HCT116 (cell line): ENCODE data around the gene ZNF605. TPM values are rescaled to one million over a fixed set of nuclear protein-coding genes. Genes with fewer than 3 reads are reported as not detected.
A peak's percentile ranks its signal among the peaks of the same experiment; 100 is the strongest.

Experiments
- ATAC-seq: fragments of 200-7000 bp; cut with Tn5 transposase; 2 replicates; pipeline ENCODE4 v1.9.1; 2020; ENCODE audit warnings: mild to moderate bottlenecking, moderate library complexity
- BruUV-seq: library from RNA; stranded (reverse); fragments of 400-500 nt; replicated peaks from 2 replicates; lab custom pipeline; 2021; lab: Mats Ljungman, UMichigan
- CTCF ChIA-PET: fragments of 300-600 bp; sonication (Branson Sonifier 250); formaldehyde crosslinking; loops from one replicate; lab custom pipeline; 2021; ENCODE audit warnings: antibody characterized with exemption; lab: Charles Lee
- POLR2A ChIA-PET: fragments of 300-600, 350-600 bp; sonication (Branson Sonifier 250); formaldehyde crosslinking; loops from one replicate; lab custom pipeline; 2021; ENCODE audit warnings: antibody characterized with exemption; lab: Charles Lee
- RAD21 ChIA-PET, 2 experiments: fragments of 300-600 bp; sonication (Branson Sonifier 250); formaldehyde crosslinking; loops; one replicate each; lab custom pipeline; 2023; ENCODE audit warnings: low total read pairs in 2 of 2; ENCODE audit not compliant: uncharacterized antibody in 2 of 2, unreplicated experiment in 2 of 2, low non-redundant PET in 1 of 2; lab: Charles Lee
- DNase-seq: peaks from one replicate; pipeline ENCODE4 v3.0.0-alpha.2; 2010; ENCODE audit warnings: low read depth, low spot score
- H2AFZ ChIP-seq: fragments of 200-600 bp; shearing (Covaris generic), sonication (generic); 2 replicates; pipeline ENCODE4 v1.6.1; 2017; ENCODE audit warnings: low read depth, mixed run types, mixed read lengths, antibody characterized with exemption, low read length; ENCODE audit not compliant: poor library complexity, severe bottlenecking
- H3K27ac ChIP-seq: 2 replicates; pipeline ENCODE4 v1.5.1; 2012; ENCODE audit warnings: low read depth, low read length
- H3K27me3 ChIP-seq: fragments of 200-600 bp; sonication (generic); 2 replicates; pipeline ENCODE4 v1.6.1; 2016; ENCODE audit warnings: mixed run types, low read length, mixed read lengths; ENCODE audit not compliant: insufficient read depth
- H3K36me3 ChIP-seq, 2 experiments: fragments of 200-500 bp in 1 of 2; fragments of 200-600 bp in 1 of 2; sonication (Bioruptor generic) in 1 of 2; sonication (generic) in 1 of 2; 2 replicates each; pipeline versions ENCODE4 v1.5.1 to v1.6.1; 2014 to 2016; ENCODE audit warnings: low read length in 2 of 2, inconsistent platforms in 1 of 2, mixed read lengths in 1 of 2, mixed run types in 1 of 2; ENCODE audit not compliant: insufficient read depth in 2 of 2, control insufficient read depth in 1 of 2
- H3K4me1 ChIP-seq, 2 experiments: fragments of 200-600 bp in 1 of 2; sonication (generic) in 1 of 2; 2 replicates each; pipeline versions ENCODE4 v1.5.1 to v1.6.1; 2012 to 2017; ENCODE audit warnings: low read length in 2 of 2, inconsistent platforms in 1 of 2, mild to moderate bottlenecking in 1 of 2, mixed read lengths in 1 of 2, mixed run types in 1 of 2, moderate library complexity in 1 of 2; ENCODE audit not compliant: insufficient read depth in 2 of 2, control insufficient read depth in 1 of 2
- H3K4me2 ChIP-seq: fragments of 200-600 bp; sonication (generic); 2 replicates; pipeline ENCODE4 v1.6.1; 2017; ENCODE audit warnings: mixed run types, low read length, mixed read lengths
- H3K4me3 ChIP-seq, 2 experiments: fragments of 200-600 bp in 1 of 2; sonication (generic) in 1 of 2; replicated peaks in 1 of 2; 2 replicates each; pipeline ENCODE4 v1.5.1; 2011 to 2016; ENCODE audit warnings: low read length in 2 of 2, control low read depth in 1 of 2, low read depth in 1 of 2, mild to moderate bottlenecking in 1 of 2, mixed read lengths in 1 of 2, mixed run types in 1 of 2
- H3K79me2 ChIP-seq: fragments of 200-600 bp; sonication (generic); 2 replicates; pipeline ENCODE4 v1.6.1; 2017; ENCODE audit warnings: mild to moderate bottlenecking, mixed run types, low read length, moderate library complexity, mixed read lengths; ENCODE audit not compliant: insufficient read depth
- H3K9ac ChIP-seq: fragments of 200-600 bp; sonication (generic); 2 replicates; pipeline ENCODE4 v1.6.1; 2016; ENCODE audit warnings: low read length, mixed read lengths
- H3K9me2 ChIP-seq: fragments of 200-600 bp; sonication (generic), shearing (Covaris generic); 2 replicates; pipeline ENCODE4 v1.6.1; 2017; ENCODE audit warnings: mixed run types, mild to moderate bottlenecking, moderate library complexity; ENCODE audit not compliant: insufficient read depth
- H3K9me3 ChIP-seq, 2 experiments: fragments of 200-500 bp in 1 of 2; fragments of 200-600 bp in 1 of 2; sonication (Bioruptor generic) in 1 of 2; sonication (generic) in 1 of 2; 2 replicates each; pipeline ENCODE4 v1.6.1; 2014 to 2017; ENCODE audit warnings: low read length in 2 of 2, mixed read lengths in 2 of 2, inconsistent platforms in 1 of 2, low read depth in 1 of 2, mild to moderate bottlenecking in 1 of 2, mixed run types in 1 of 2, moderate library complexity in 1 of 2; ENCODE audit not compliant: control insufficient read depth in 1 of 2, insufficient read depth in 1 of 2
- H4K20me1 ChIP-seq: fragments of 200-600 bp; sonication (generic), shearing (Covaris generic); 2 replicates; pipeline ENCODE4 v1.6.1; 2017; ENCODE audit warnings: mixed run types, mild to moderate bottlenecking, moderate library complexity; ENCODE audit not compliant: insufficient read depth
- CBX3 ChIP-seq: IDR thresholded peaks from 2 replicates; pipeline ENCODE4 v1.6.1; 2012; ENCODE audit warnings: low read depth
- EZH2phosphoT487 ChIP-seq: fragments of 200-600 bp; IDR thresholded peaks from 2 replicates; pipeline ENCODE4 v1.6.1; 2018; ENCODE audit warnings: antibody characterized with exemption, borderline replicate concordance
- FOSL1 ChIP-seq: IDR thresholded peaks from 2 replicates; pipeline ENCODE4 v1.6.1; 2012; ENCODE audit warnings: low read depth
- POLR2A ChIP-seq: IDR thresholded peaks from 2 replicates; pipeline ENCODE4 v1.7.0; 2011; ENCODE audit warnings: borderline replicate concordance; ENCODE audit not compliant: insufficient read depth, insufficient read length; ENCODE audit errors: extremely low read depth
- POLR2AphosphoS5 ChIP-seq: IDR thresholded peaks from 2 replicates; pipeline ENCODE4 v1.6.1; 2011; ENCODE audit warnings: mild to moderate bottlenecking, low read depth, low read length, moderate library complexity
- RAD21 ChIP-seq: IDR thresholded peaks from 2 replicates; pipeline ENCODE4 v1.6.1; 2012; ENCODE audit warnings: low read depth, mild to moderate bottlenecking
- TCF7L2 ChIP-seq: IDR thresholded peaks from 2 replicates; pipeline ENCODE4 v1.7.0; 2011; ENCODE audit warnings: borderline replicate concordance, inconsistent platforms; ENCODE audit not compliant: insufficient read depth, insufficient read length; ENCODE audit errors: extremely low read depth
- YY1 ChIP-seq: IDR thresholded peaks from 2 replicates; pipeline ENCODE4 v1.6.1; 2011; ENCODE audit warnings: low read length, low read depth, moderate library complexity, mild to moderate bottlenecking; ENCODE audit not compliant: insufficient replicate concordance; ENCODE audit errors: extremely low read depth
- ZNF274 ChIP-seq: fragments of 200-500 bp; sonication (Bioruptor generic); IDR thresholded peaks from 2 replicates; pipeline ENCODE4 v1.6.1; 2014; ENCODE audit warnings: mild to moderate bottlenecking, low read depth, low read length, inconsistent platforms
- intact Hi-C: fragments of 100-400 bp; cut with micrococcal nuclease; formaldehyde crosslinking; loops from 2 replicates; pipeline ENCODE4 v1.10.0; 2022
- total RNA-seq: library from RNA; stranded (reverse); gene quantifications from one replicate; pipeline ENCODE4 v1.2.1, GENCODE V29; 2021; ENCODE audit not compliant: unreplicated experiment
- TF ChIP-seq, protein P1 (sequence below), 3 experiments: fragments of 200-600 bp in 1 of 3; sonication (generic) in 1 of 3; IDR thresholded peaks in 2 of 3; conservative IDR thresholded peaks in 1 of 3; 2 replicates each; pipeline ENCODE4 v1.5.1; 2012 to 2017; ENCODE audit warnings: low read depth in 2 of 3, low read length in 2 of 3, antibody characterized with exemption in 1 of 3, borderline replicate concordance in 1 of 3, control low read depth in 1 of 3, mild to moderate bottlenecking in 1 of 3, mixed read lengths in 1 of 3, mixed run types in 1 of 3, moderate library complexity in 1 of 3; ENCODE audit not compliant: insufficient read depth in 1 of 3

Gene ZNF605
- total RNA-seq, 1 experiment from 2014 or later = 0.02 TPM

DNA sequence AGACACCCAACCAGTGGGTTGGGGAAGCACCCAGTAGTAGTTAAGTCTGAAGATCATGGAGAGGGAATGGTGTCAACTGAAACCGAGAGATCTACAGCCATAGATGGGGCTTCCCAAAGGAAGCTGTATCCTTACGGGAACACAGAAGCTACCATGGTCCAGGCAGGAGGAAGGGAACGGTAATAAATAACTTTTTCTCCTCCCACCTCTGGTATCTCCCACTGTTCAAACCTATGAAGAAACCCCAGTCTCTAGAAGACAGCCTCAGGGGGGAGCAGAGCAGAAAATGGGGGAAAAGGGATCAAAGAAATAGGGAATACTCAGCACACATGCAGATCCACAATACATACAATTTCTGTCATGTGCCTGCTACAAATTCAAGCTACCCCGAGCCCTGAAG is 33.4 kb downstream of the ZNF605 start:
- intact Hi-C loops = loop anchor here (5.0 kb wide), 1 partner anchor 235 kb away; the partner anchor contains the start of genes POLE and PXMP2
- Histone ChIP-seq H3K27ac (no peak overlapping the region), H3K4me2 (no peak overlapping the region), H4K20me1 (no peaks in the 10 kb centered on the region), H2AFZ (no peak overlapping the region), H3K9me2 (no peaks in the 10 kb centered on the region), H3K9ac (no peak overlapping the region), H3K4me1 (no peaks in the 10 kb centered on the region), H3K27me3 (no peaks in the 10 kb centered on the region), H3K79me2 (no peaks in the 10 kb centered on the region), H3K4me3 (no peak overlapping the region), H3K9me3 (peaks cover 32 to 45% of the 10 kb centered on the region in 2 experiments; a peak in 3 of 4 replicates), H3K36me3 (no peaks in the 10 kb centered on the region)
- ChIA-PET CTCF (no interaction called here), RAD21 (no interaction called here), POLR2A (no interaction called here)
- ATAC-seq (no peak), DNase-seq (no peak)
- BruUV-seq = no TSS peak
- TF ChIP-seq FOSL1 (no peak), EZH2phosphoT487 (no peak), POLR2A (no peak), ZNF274 (no peak), YY1 (no peak), CBX3 (no peak)

DNA sequence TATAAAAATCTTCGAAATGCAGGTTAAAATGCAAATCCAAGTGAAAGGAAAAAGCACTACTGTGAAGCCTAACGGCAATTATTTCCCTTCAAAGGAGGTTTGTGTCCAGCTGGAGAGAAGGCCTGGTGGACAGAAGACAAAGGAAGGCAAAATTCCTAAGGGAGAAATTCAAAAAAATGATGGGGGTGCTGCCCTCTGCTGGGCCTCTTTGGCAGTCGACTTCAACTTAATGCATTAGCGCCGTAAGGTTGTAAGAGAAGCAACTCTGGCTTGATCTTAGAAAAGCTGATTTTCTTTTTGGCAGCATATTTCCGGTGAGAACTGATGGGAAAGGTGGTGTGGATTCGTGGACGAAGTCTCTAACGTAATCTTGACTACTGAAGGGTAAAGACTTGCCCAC is 34.4 kb downstream of the ZNF605 start:
- ChIA-PET CTCF (no interaction called here), RAD21 (no interaction called here), POLR2A (no interaction called here)
- no TSS peak for BruUV-seq
- Histone ChIP-seq H3K27ac (no peak overlapping the region), H2AFZ (no peak overlapping the region), H3K36me3 (no peaks in the 10 kb centered on the region), H3K9ac (no peak overlapping the region), H3K9me3 (peaks cover 31 to 43% of the 10 kb centered on the region in 2 experiments; a peak in 3 of 4 replicates), H3K4me3 (no peak overlapping the region), H3K4me1 (no peaks in the 10 kb centered on the region), H3K9me2 (no peaks in the 10 kb centered on the region), H3K27me3 (no peaks in the 10 kb centered on the region), H3K4me2 (no peak overlapping the region), H3K79me2 (no peaks in the 10 kb centered on the region), H4K20me1 (no peaks in the 10 kb centered on the region)
- TF ChIP-seq ZNF274 = no peak
- peak; percentile 41; the same call in 1 of the 2 replicates for TF ChIP-seq RAD21
- TF ChIP-seq, protein P1, sequence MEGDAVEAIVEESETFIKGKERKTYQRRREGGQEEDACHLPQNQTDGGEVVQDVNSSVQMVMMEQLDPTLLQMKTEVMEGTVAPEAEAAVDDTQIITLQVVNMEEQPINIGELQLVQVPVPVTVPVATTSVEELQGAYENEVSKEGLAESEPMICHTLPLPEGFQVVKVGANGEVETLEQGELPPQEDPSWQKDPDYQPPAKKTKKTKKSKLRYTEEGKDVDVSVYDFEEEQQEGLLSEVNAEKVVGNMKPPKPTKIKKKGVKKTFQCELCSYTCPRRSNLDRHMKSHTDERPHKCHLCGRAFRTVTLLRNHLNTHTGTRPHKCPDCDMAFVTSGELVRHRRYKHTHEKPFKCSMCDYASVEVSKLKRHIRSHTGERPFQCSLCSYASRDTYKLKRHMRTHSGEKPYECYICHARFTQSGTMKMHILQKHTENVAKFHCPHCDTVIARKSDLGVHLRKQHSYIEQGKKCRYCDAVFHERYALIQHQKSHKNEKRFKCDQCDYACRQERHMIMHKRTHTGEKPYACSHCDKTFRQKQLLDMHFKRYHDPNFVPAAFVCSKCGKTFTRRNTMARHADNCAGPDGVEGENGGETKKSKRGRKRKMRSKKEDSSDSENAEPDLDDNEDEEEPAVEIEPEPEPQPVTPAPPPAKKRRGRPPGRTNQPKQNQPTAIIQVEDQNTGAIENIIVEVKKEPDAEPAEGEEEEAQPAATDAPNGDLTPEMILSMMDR (IDR thresholded peaks at IDR 0.05 in 2 of 3, conservative IDR thresholded peaks at IDR 0.05 in 1 of 3; ENCODE audit: borderline replicate concordance in 1 of 3, insufficient read depth in 1 of 3, low read depth in 2 of 3, low read length in 2 of 3) = peak; percentile 25 to 61 (median 52); a peak in 5 of 6 replicates
- TF ChIP-seq TCF7L2 = no peak
- no peak for TF ChIP-seq POLR2AphosphoS5
- DNase-seq = peak; percentile 4
- ATAC-seq = no peak
- intact Hi-C loops = loop anchor here (5.0 kb wide), 1 partner anchor 234 kb away; the partner anchor contains the start of genes POLE and PXMP2
